HepG2 (cell line): Measurements from ENCODE around the gene PRR35. TPM values are rescaled to one million over a fixed set of nuclear protein-coding genes. Genes with fewer than 3 reads are reported as not detected.

Experiments
- ATM ChIP-seq: fragments of 450-650 bp; IDR thresholded peaks from 2 replicates; pipeline ENCODE4 v1.7.1; 2017; ENCODE audit warnings: mild to moderate bottlenecking, borderline replicate concordance
- BORCS8-MEF2B ChIP-seq: sonication (generic); formaldehyde crosslinking; IDR thresholded peaks from 2 replicates; pipeline ENCODE4 v1.8.0; 2022; ENCODE audit warnings: mild to moderate bottlenecking, missing genetic modification reagents
- BRD4 ChIP-seq: sonication (generic); formaldehyde crosslinking; IDR thresholded peaks from 2 replicates; pipeline ENCODE4 v1.4.0; 2020; ENCODE audit warnings: missing genetic modification reagents
- CEBPG ChIP-seq: IDR thresholded peaks from 2 replicates; pipeline ENCODE4 v1.6.1; 2016
- CREB1 ChIP-seq, 2 experiments: fragments of 450-650 bp in 1 of 2; IDR thresholded peaks; 2 replicates each; pipeline ENCODE4 v1.6.1; 2016 to 2017; ENCODE audit warnings: control low read depth in 1 of 2, mild to moderate bottlenecking in 1 of 2, missing compliant biosample characterization in 1 of 2, missing genetic modification characterization in 1 of 2
- GABPA ChIP-seq, 2 experiments: IDR thresholded peaks; 2 replicates each; pipeline ENCODE4 v1.6.1; 2011 to 2016; ENCODE audit warnings: low read depth in 2 of 2, low read length in 1 of 2, missing biosample characterization in 1 of 2, missing genetic modification characterization in 1 of 2
- HNRNPUL1 ChIP-seq: fragments of 200-400 bp; formaldehyde crosslinking; IDR thresholded peaks from 2 replicates; pipeline ENCODE4 v1.6.1; 2017; ENCODE audit warnings: low read depth, mild to moderate bottlenecking, low read length, moderate library complexity
- KDM6A ChIP-seq: IDR thresholded peaks from 2 replicates; pipeline ENCODE4 v1.6.1; 2016; ENCODE audit warnings: low read depth
- RARA ChIP-seq: IDR thresholded peaks from 2 replicates; pipeline ENCODE4 v1.6.1; 2016; ENCODE audit warnings: missing genetic modification reagents, missing compliant biosample characterization
- SOX5 ChIP-seq: IDR thresholded peaks from 2 replicates; pipeline ENCODE4 v1.6.1; 2016; ENCODE audit warnings: borderline replicate concordance
- SP1 ChIP-seq, 2 experiments: fragments of 450-650 bp in 1 of 2; sonication (generic) in 1 of 2; formaldehyde crosslinking in 1 of 2; IDR thresholded peaks; 2 replicates each; pipeline versions ENCODE4 v1.4.0 to v1.6.1; 2016 to 2020; ENCODE audit warnings: missing genetic modification reagents in 1 of 2
- U2AF1 ChIP-seq: fragments of 200-400 bp; formaldehyde crosslinking; optimal IDR thresholded peaks from 2 replicates; pipeline ENCODE3; 2017; ENCODE audit warnings: mild to moderate bottlenecking, low read depth, low read length
- ZNF224 ChIP-seq: sonication (generic); formaldehyde crosslinking; IDR thresholded peaks from 2 replicates; pipeline ENCODE4 v1.5.0; 2020; ENCODE audit warnings: mild to moderate bottlenecking, missing genetic modification reagents
- ZNF484 ChIP-seq: sonication (generic); formaldehyde crosslinking; IDR thresholded peaks from 2 replicates; pipeline ENCODE4 v1.5.1; 2020; ENCODE audit warnings: mild to moderate bottlenecking, low read depth, missing genetic modification reagents, borderline replicate concordance
- ZNF547 ChIP-seq: sonication (generic); formaldehyde crosslinking; IDR thresholded peaks from 2 replicates; pipeline ENCODE4 v1.5.1; 2020; ENCODE audit warnings: mild to moderate bottlenecking, missing genetic modification reagents
- ZNF550 ChIP-seq: sonication (generic); formaldehyde crosslinking; IDR thresholded peaks from 2 replicates; pipeline ENCODE4 v1.4.0; 2020; ENCODE audit warnings: mild to moderate bottlenecking, missing genetic modification reagents, borderline replicate concordance
- ZNF720 ChIP-seq: sonication (generic); formaldehyde crosslinking; IDR thresholded peaks from 2 replicates; pipeline ENCODE4 v1.4.0; 2020; ENCODE audit warnings: missing genetic modification reagents
- ZNF850 ChIP-seq: sonication (generic); formaldehyde crosslinking; conservative IDR thresholded peaks from 2 replicates; pipeline ENCODE4 v1.9.0; 2021; ENCODE audit warnings: mild to moderate bottlenecking, missing genetic modification reagents
- polyA plus RNA-seq, 8 experiments: library from polyadenylated mRNA; depleted of rRNA in 3 of 8; stranded (reverse) in 7 of 8; unstranded in 1 of 8; fragments of >200 nt; fragmentation: Illumina TruSeq in 4 of 8; extraction: Trizol in 4 of 8; gene quantifications; 2 replicates each; pipeline versions ENCODE4 v1.2.1 to v1.2.3, GENCODE V29; 2011 to 2016; ENCODE audit warnings: low read depth in 4 of 8, missing spikeins in 1 of 8, mixed read lengths in 1 of 8; ENCODE audit not compliant: insufficient read depth in 1 of 8
- total RNA-seq, 5 experiments: library from RNA; depleted of rRNA; stranded (reverse); fragments of >200 nt; fragmentation: Illumina TruSeq; extraction: Trizol; gene quantifications; 2 replicates each; pipeline ENCODE4 v1.2.3, GENCODE V29; 2016; ENCODE audit warnings: low read depth in 1 of 5
- TF ChIP-seq, protein P1 (sequence below): IDR thresholded peaks from 2 replicates; pipeline ENCODE4 v1.6.1; 2016; ENCODE audit warnings: low read depth, missing genetic modification reagents, missing compliant biosample characterization
- TF ChIP-seq, protein P2 (sequence below): sonication (generic); formaldehyde crosslinking; IDR thresholded peaks from 2 replicates; pipeline ENCODE4 v1.4.0; 2020; ENCODE audit warnings: missing genetic modification reagents
- TF ChIP-seq, protein P3 (sequence below), 2 experiments: IDR thresholded peaks; 2 replicates each; pipeline ENCODE4 v1.6.1; 2011 to 2012; ENCODE audit warnings: low read length in 2 of 2, borderline replicate concordance in 1 of 2, low read depth in 1 of 2, mild to moderate bottlenecking in 1 of 2, moderate library complexity in 1 of 2

PRR35 gene
- total and polyA plus RNA-seq, 2 of the 13 experiments (the other 11 are each of a cell fraction or from before 2014, with no cell fraction given): 0.07 to 0.16 TPM

DNA sequence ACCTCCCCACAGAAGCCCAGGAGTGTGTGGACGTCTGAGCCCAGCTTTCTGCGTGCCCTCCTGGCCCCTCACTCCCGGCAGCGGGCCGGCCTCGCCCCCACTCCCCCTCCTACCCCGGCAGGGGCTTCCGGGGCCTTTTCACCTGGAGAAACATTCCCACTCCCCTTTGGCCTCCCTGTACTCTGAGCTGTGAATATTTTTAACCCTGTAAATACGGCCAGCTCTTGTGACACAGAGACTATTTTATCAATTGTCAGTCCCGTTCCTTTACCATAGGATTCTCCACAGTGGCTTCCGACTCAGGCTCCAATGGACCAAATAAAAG, 5.9 kb upstream of the PRR35 start (continued):
- TF ChIP-seq, protein P1, sequence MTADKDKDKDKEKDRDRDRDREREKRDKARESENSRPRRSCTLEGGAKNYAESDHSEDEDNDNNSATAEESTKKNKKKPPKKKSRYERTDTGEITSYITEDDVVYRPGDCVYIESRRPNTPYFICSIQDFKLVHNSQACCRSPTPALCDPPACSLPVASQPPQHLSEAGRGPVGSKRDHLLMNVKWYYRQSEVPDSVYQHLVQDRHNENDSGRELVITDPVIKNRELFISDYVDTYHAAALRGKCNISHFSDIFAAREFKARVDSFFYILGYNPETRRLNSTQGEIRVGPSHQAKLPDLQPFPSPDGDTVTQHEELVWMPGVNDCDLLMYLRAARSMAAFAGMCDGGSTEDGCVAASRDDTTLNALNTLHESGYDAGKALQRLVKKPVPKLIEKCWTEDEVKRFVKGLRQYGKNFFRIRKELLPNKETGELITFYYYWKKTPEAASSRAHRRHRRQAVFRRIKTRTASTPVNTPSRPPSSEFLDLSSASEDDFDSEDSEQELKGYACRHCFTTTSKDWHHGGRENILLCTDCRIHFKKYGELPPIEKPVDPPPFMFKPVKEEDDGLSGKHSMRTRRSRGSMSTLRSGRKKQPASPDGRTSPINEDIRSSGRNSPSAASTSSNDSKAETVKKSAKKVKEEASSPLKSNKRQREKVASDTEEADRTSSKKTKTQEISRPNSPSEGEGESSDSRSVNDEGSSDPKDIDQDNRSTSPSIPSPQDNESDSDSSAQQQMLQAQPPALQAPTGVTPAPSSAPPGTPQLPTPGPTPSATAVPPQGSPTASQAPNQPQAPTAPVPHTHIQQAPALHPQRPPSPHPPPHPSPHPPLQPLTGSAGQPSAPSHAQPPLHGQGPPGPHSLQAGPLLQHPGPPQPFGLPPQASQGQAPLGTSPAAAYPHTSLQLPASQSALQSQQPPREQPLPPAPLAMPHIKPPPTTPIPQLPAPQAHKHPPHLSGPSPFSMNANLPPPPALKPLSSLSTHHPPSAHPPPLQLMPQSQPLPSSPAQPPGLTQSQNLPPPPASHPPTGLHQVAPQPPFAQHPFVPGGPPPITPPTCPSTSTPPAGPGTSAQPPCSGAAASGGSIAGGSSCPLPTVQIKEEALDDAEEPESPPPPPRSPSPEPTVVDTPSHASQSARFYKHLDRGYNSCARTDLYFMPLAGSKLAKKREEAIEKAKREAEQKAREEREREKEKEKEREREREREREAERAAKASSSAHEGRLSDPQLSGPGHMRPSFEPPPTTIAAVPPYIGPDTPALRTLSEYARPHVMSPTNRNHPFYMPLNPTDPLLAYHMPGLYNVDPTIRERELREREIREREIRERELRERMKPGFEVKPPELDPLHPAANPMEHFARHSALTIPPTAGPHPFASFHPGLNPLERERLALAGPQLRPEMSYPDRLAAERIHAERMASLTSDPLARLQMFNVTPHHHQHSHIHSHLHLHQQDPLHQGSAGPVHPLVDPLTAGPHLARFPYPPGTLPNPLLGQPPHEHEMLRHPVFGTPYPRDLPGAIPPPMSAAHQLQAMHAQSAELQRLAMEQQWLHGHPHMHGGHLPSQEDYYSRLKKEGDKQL (CRISPR knock-in tag): no peak
- TF ChIP-seq BORCS8-MEF2B (CRISPR knock-in tag) (no peak), ZNF850 (CRISPR knock-in tag) (peak; percentile 99), RARA (CRISPR knock-in tag) (0 out of 2 replicates have a peak, but pooled peaks have one; percentile 17), GABPA (IDR thresholded peaks at IDR 0.05; ENCODE audit: low read depth, low read length) (no peak), GABPA (CRISPR knock-in tag; IDR thresholded peaks at IDR 0.05; ENCODE audit: low read depth) (peak; percentile 52; the same call in 1 of the 2 replicates), SP1 (IDR thresholded peaks at IDR 0.05) (no peak), SP1 (CRISPR knock-in tag; IDR thresholded peaks at IDR 0.05) (no peak), CREB1 (IDR thresholded peaks at IDR 0.05) (no peak), CREB1 (CRISPR knock-in tag; IDR thresholded peaks at IDR 0.05) (no peak), CEBPG (CRISPR knock-in tag) (no peak), HNRNPUL1 (no peak), BRD4 (CRISPR knock-in tag) (no peak), ZNF224 (CRISPR knock-in tag) (no peak), ZNF547 (no peak), ZNF720 (CRISPR knock-in tag) (no peak), SOX5 (CRISPR knock-in tag) (no peak), ATM (no peak), KDM6A (CRISPR knock-in tag) (no peak), U2AF1 (no peak), ZNF484 (CRISPR knock-in tag) (no peak), ZNF550 (CRISPR knock-in tag) (no peak)
- TF ChIP-seq, protein P2, sequence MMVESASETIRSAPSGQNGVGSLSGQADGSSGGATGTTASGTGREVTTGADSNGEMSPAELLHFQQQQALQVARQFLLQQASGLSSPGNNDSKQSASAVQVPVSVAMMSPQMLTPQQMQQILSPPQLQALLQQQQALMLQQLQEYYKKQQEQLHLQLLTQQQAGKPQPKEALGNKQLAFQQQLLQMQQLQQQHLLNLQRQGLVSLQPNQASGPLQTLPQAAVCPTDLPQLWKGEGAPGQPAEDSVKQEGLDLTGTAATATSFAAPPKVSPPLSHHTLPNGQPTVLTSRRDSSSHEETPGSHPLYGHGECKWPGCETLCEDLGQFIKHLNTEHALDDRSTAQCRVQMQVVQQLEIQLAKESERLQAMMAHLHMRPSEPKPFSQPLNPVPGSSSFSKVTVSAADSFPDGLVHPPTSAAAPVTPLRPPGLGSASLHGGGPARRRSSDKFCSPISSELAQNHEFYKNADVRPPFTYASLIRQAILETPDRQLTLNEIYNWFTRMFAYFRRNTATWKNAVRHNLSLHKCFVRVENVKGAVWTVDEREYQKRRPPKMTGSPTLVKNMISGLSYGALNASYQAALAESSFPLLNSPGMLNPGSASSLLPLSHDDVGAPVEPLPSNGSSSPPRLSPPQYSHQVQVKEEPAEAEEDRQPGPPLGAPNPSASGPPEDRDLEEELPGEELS (CRISPR knock-in tag): no peak
- TF ChIP-seq, protein P3, sequence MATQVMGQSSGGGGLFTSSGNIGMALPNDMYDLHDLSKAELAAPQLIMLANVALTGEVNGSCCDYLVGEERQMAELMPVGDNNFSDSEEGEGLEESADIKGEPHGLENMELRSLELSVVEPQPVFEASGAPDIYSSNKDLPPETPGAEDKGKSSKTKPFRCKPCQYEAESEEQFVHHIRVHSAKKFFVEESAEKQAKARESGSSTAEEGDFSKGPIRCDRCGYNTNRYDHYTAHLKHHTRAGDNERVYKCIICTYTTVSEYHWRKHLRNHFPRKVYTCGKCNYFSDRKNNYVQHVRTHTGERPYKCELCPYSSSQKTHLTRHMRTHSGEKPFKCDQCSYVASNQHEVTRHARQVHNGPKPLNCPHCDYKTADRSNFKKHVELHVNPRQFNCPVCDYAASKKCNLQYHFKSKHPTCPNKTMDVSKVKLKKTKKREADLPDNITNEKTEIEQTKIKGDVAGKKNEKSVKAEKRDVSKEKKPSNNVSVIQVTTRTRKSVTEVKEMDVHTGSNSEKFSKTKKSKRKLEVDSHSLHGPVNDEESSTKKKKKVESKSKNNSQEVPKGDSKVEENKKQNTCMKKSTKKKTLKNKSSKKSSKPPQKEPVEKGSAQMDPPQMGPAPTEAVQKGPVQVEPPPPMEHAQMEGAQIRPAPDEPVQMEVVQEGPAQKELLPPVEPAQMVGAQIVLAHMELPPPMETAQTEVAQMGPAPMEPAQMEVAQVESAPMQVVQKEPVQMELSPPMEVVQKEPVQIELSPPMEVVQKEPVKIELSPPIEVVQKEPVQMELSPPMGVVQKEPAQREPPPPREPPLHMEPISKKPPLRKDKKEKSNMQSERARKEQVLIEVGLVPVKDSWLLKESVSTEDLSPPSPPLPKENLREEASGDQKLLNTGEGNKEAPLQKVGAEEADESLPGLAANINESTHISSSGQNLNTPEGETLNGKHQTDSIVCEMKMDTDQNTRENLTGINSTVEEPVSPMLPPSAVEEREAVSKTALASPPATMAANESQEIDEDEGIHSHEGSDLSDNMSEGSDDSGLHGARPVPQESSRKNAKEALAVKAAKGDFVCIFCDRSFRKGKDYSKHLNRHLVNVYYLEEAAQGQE (IDR thresholded peaks at IDR 0.05; ENCODE audit: borderline replicate concordance in 1 of 2, low read depth in 1 of 2, low read length in 2 of 2): no peak
